Measurements from ENCODE around the gene RAB40B. TPM values are rescaled to one million over a fixed set of nuclear protein-coding genes. Genes with fewer than 3 reads are reported as not detected.

RAB40B gene
- polyA plus RNA-seq, 1 donor (not counting 4 experiments of a cell fraction or from before 2014, with no cell fraction given) = 10.6 TPM

GRCh38 chr17:82665891-82666290 lies 32.6 kb downstream of the RAB40B start:
- dilution Hi-C loops (cut with MboI; ENCODE audit: extremely low pct_ligation_motif_present, low sequenced_read_pairs) = no loop called here
- Histone ChIP-seq H3K4me1 (ENCODE audit: control insufficient read depth, extremely low read depth, insufficient read depth, low read length) (peaks cover 2% of the 10 kb centered on the region), H4K20me1 (ENCODE audit: control insufficient read depth, extremely low read depth, insufficient read depth, low read length) (no peaks in the 10 kb centered on the region), H3K79me2 (ENCODE audit: control insufficient read depth, insufficient read depth, low read length) (no peaks in the 10 kb centered on the region), H3K9ac (ENCODE audit: control insufficient read depth, extremely low read depth, insufficient read depth, low read length) (no peak overlapping the region), H2AFZ (ENCODE audit: control insufficient read depth, low read length) (no peak overlapping the region), H3K36me3 (ENCODE audit: control insufficient read depth in 2 of 2, extremely low read depth in 1 of 2, insufficient read depth in 2 of 2, low read length in 2 of 2) (no peaks in the 10 kb centered on the region), H3K9me3 (ENCODE audit: control insufficient read depth, low read depth, low read length) (no peaks in the 10 kb centered on the region), H3K9me1 (ENCODE audit: control insufficient read depth, extremely low read depth, insufficient read depth, low read length) (no peaks in the 10 kb centered on the region), H3K27ac (ENCODE audit: control insufficient read depth, insufficient read depth, low read length) (no peak overlapping the region), H3K4me3 (ENCODE audit: control insufficient read depth in 2 of 3, extremely low read depth in 1 of 3, insufficient read depth in 2 of 3, low read depth in 1 of 3, low read length in 3 of 3) (no peak overlapping the region), H3K4me2 (ENCODE audit: control insufficient read depth, extremely low read depth, insufficient read depth, low read depth, low read length) (no peak overlapping the region), H3K27me3 (ENCODE audit: control insufficient read depth, extremely low read depth, insufficient read depth, low read length) (no peaks in the 10 kb centered on the region)
- TF ChIP-seq EZH2 (IDR thresholded peaks at IDR 0.05; ENCODE audit: low read length) (no peak), CTCF (optimal IDR thresholded peaks at IDR 0.05 in 1 of 3, IDR thresholded peaks at IDR 0.05 in 1 of 3, conservative IDR thresholded peaks at IDR 0.05 in 1 of 3; ENCODE audit: extremely low read depth in 1 of 3, insufficient read depth in 2 of 3, low read length in 3 of 3) (no peak)
- no peak for FAIRE-seq
- DNase-seq (ENCODE audit: low read depth, low spot score) = no peak

GRCh38 chr17:82665217-82665616 lies 33.3 kb downstream of the RAB40B start:
- TF ChIP-seq CTCF (optimal IDR thresholded peaks at IDR 0.05 in 1 of 3, IDR thresholded peaks at IDR 0.05 in 1 of 3, conservative IDR thresholded peaks at IDR 0.05 in 1 of 3; ENCODE audit: extremely low read depth in 1 of 3, insufficient read depth in 2 of 3, low read length in 3 of 3) (no peak), EZH2 (IDR thresholded peaks at IDR 0.05; ENCODE audit: low read length) (no peak)
- FAIRE-seq (no peak), DNase-seq (ENCODE audit: low read depth, low spot score) (no peak)
- H4K20me1 ChIP-seq (ENCODE audit: control insufficient read depth, extremely low read depth, insufficient read depth, low read length) = no peaks in the 10 kb centered on the region
- H3K4me3 ChIP-seq (ENCODE audit: control insufficient read depth in 2 of 3, extremely low read depth in 1 of 3, insufficient read depth in 2 of 3, low read depth in 1 of 3, low read length in 3 of 3) = no peak overlapping the region
- no peak overlapping the region for H3K9ac ChIP-seq (ENCODE audit: control insufficient read depth, extremely low read depth, insufficient read depth, low read length)
- peaks cover 2% of the 10 kb centered on the region for H3K4me1 ChIP-seq (ENCODE audit: control insufficient read depth, extremely low read depth, insufficient read depth, low read length)
- no peak overlapping the region for H3K27ac ChIP-seq (ENCODE audit: control insufficient read depth, insufficient read depth, low read length)
- no peak overlapping the region for H2AFZ ChIP-seq (ENCODE audit: control insufficient read depth, low read length)
- dilution Hi-C loops (cut with MboI; ENCODE audit: extremely low pct_ligation_motif_present, low sequenced_read_pairs) = no loop called here
- H3K9me3 ChIP-seq (ENCODE audit: control insufficient read depth, low read depth, low read length) = no peaks in the 10 kb centered on the region
- no peaks in the 10 kb centered on the region for H3K27me3 ChIP-seq (ENCODE audit: control insufficient read depth, extremely low read depth, insufficient read depth, low read length)
- H3K9me1 ChIP-seq (ENCODE audit: control insufficient read depth, extremely low read depth, insufficient read depth, low read length) = no peaks in the 10 kb centered on the region
- H3K79me2 ChIP-seq (ENCODE audit: control insufficient read depth, insufficient read depth, low read length) = no peaks in the 10 kb centered on the region
- no peaks in the 10 kb centered on the region for H3K36me3 ChIP-seq (ENCODE audit: control insufficient read depth in 2 of 2, extremely low read depth in 1 of 2, insufficient read depth in 2 of 2, low read length in 2 of 2)
- no peak overlapping the region for H3K4me2 ChIP-seq (ENCODE audit: control insufficient read depth, extremely low read depth, insufficient read depth, low read depth, low read length)
